H9 (cell line): ENCODE data around the gene GLYR1. TPM values are rescaled to one million over a fixed set of nuclear protein-coding genes. Genes with fewer than 3 reads are reported as not detected.

Source experiments
- DNase-seq: peaks from one replicate; pipeline ENCODE4 v3.0.0-alpha.2; 2017
- H2AFZ ChIP-seq: one replicate; pipeline ENCODE4 v1.6.1; 2013; ENCODE audit warnings: mild to moderate bottlenecking, low read length, control low read depth, moderate library complexity
- H2AK5ac ChIP-seq: 2 replicates; pipeline ENCODE4 v1.6.1; 2013; ENCODE audit warnings: low read length, control low read depth, mixed read lengths; ENCODE audit not compliant: insufficient read length
- H2BK120ac ChIP-seq: one replicate; pipeline ENCODE4 v1.6.1; 2013; ENCODE audit warnings: low read depth, mild to moderate bottlenecking, low read length, control low read depth, inconsistent platforms; ENCODE audit not compliant: poor library complexity, severe bottlenecking
- H2BK12ac ChIP-seq: 2 replicates; pipeline ENCODE4 v1.6.1; 2013; ENCODE audit warnings: low read length, control low read depth, mixed read lengths, low read depth; ENCODE audit not compliant: insufficient read length
- H2BK15ac ChIP-seq: 2 replicates; pipeline ENCODE4 v1.6.1; 2013; ENCODE audit warnings: low read depth, low read length, control low read depth
- H2BK20ac ChIP-seq: one replicate; pipeline ENCODE4 v1.6.1; 2013; ENCODE audit warnings: low read depth, mild to moderate bottlenecking, low read length, control low read depth, inconsistent platforms; ENCODE audit not compliant: poor library complexity, severe bottlenecking
- H2BK5ac ChIP-seq: 2 replicates; pipeline ENCODE4 v1.6.1; 2013; ENCODE audit warnings: low read length, control low read depth, mixed read lengths; ENCODE audit not compliant: insufficient read length
- H3K14ac ChIP-seq: 2 replicates; pipeline ENCODE4 v1.6.1; 2013; ENCODE audit warnings: low read length, control low read depth; ENCODE audit not compliant: insufficient read depth
- H3K18ac ChIP-seq: 2 replicates; pipeline ENCODE4 v1.6.1; 2013; ENCODE audit warnings: low read depth, mild to moderate bottlenecking, mixed read lengths, low read length, control low read depth; ENCODE audit not compliant: insufficient read length
- H3K23ac ChIP-seq: 2 replicates; pipeline ENCODE4 v1.6.1; 2013; ENCODE audit warnings: low read length, control low read depth, mixed read lengths, low read depth; ENCODE audit not compliant: insufficient read length
- H3K23me2 ChIP-seq: 2 replicates; pipeline ENCODE4 v1.6.1; 2013; ENCODE audit warnings: low read depth, mild to moderate bottlenecking, mixed read lengths, low read length, control low read depth; ENCODE audit not compliant: insufficient read length, poor library complexity, severe bottlenecking
- H3K27ac ChIP-seq: 2 replicates; pipeline ENCODE4 v1.5.1; 2013; ENCODE audit warnings: low read length, control low read depth, mixed read lengths, low read depth; ENCODE audit not compliant: insufficient read length
- H3K27me3 ChIP-seq: 2 replicates; pipeline ENCODE4 v1.6.1; 2013; ENCODE audit warnings: low read length, control low read depth, inconsistent platforms; ENCODE audit not compliant: insufficient read depth
- H3K4ac ChIP-seq: 2 replicates; pipeline ENCODE4 v1.6.1; 2013; ENCODE audit warnings: low read depth, mild to moderate bottlenecking, control low read depth, inconsistent platforms, low read length, moderate library complexity
- H3K4me1 ChIP-seq: 2 replicates; pipeline ENCODE4 v1.6.1; 2013; ENCODE audit warnings: low read length, control low read depth, inconsistent platforms; ENCODE audit not compliant: insufficient read depth
- H3K4me2 ChIP-seq: 2 replicates; pipeline ENCODE4 v1.6.1; 2013; ENCODE audit warnings: low read length, control low read depth, mixed read lengths; ENCODE audit not compliant: insufficient read length, insufficient read depth
- H3K56ac ChIP-seq: 2 replicates; pipeline ENCODE4 v1.6.1; 2013; ENCODE audit warnings: low read depth, mild to moderate bottlenecking, mixed read lengths, low read length, control low read depth; ENCODE audit not compliant: insufficient read length
- H3K79me1 ChIP-seq: 2 replicates; pipeline ENCODE4 v1.6.1; 2013; ENCODE audit warnings: low read depth, mild to moderate bottlenecking, moderate library complexity, low read length, control low read depth, inconsistent platforms; ENCODE audit not compliant: insufficient read depth, poor library complexity, severe bottlenecking
- H3K79me2 ChIP-seq: 2 replicates; pipeline ENCODE4 v1.6.1; 2013; ENCODE audit warnings: low read length, control low read depth, inconsistent platforms; ENCODE audit not compliant: insufficient read depth
- H3K9ac ChIP-seq: 2 replicates; pipeline ENCODE4 v1.6.1; 2013; ENCODE audit warnings: low read length, control low read depth, mixed read lengths; ENCODE audit not compliant: insufficient read length; ENCODE audit errors: extremely low read depth
- H3K9me3 ChIP-seq: one replicate; pipeline ENCODE4 v1.6.1; 2013; ENCODE audit warnings: low read depth, low read length, inconsistent platforms; ENCODE audit not compliant: control insufficient read depth
- H3T11ph ChIP-seq: one replicate; pipeline ENCODE4 v1.6.1; 2013; ENCODE audit warnings: mild to moderate bottlenecking, low read length, control low read depth, inconsistent platforms
- H4K20me1 ChIP-seq: one replicate; pipeline ENCODE4 v1.6.1; 2013; ENCODE audit not compliant: control insufficient read depth, insufficient read length, insufficient read depth
- H4K5ac ChIP-seq: 2 replicates; pipeline ENCODE4 v1.6.1; 2013; ENCODE audit warnings: low read depth, mild to moderate bottlenecking, mixed read lengths, low read length, control low read depth; ENCODE audit not compliant: insufficient read length
- H4K8ac ChIP-seq: replicated peaks from 2 replicates; pipeline ENCODE4 v1.6.1; 2013; ENCODE audit warnings: low read length, control low read depth, mixed read lengths, low read depth; ENCODE audit not compliant: insufficient read length
- H4K91ac ChIP-seq: 2 replicates; pipeline ENCODE4 v1.6.1; 2013; ENCODE audit warnings: low read depth, mild to moderate bottlenecking, moderate library complexity, mixed read lengths, low read length, control low read depth; ENCODE audit not compliant: insufficient read length
- H3K27ac Mint-ChIP-seq, 3 experiments: 2 replicates in 2 of 3; 3 replicates in 1 of 3; pipeline ENCODE4 v1.8.0; 2020 to 2021; ENCODE audit warnings: mixed read lengths in 3 of 3, mild to moderate bottlenecking in 1 of 3, moderate library complexity in 1 of 3
- H3K27me3 Mint-ChIP-seq: 2 replicates; pipeline ENCODE4 v1.8.0; 2021; ENCODE audit warnings: low read depth, mild to moderate bottlenecking, moderate library complexity, mixed read lengths
- H3K36me3 Mint-ChIP-seq, 3 experiments: 2 replicates in 2 of 3; 3 replicates in 1 of 3; pipeline ENCODE4 v1.8.0; 2020 to 2021; ENCODE audit warnings: low read depth in 3 of 3, mixed read lengths in 3 of 3; ENCODE audit not compliant: insufficient read depth in 1 of 3
- H3K4me1 Mint-ChIP-seq, 2 experiments: 2 replicates each; pipeline ENCODE4 v1.8.0; 2020; ENCODE audit warnings: mixed read lengths in 2 of 2
- H3K4me3 Mint-ChIP-seq, 2 experiments: 2 replicates in 1 of 2; 3 replicates in 1 of 2; pipeline ENCODE4 v1.8.0; 2020 to 2021; ENCODE audit warnings: mild to moderate bottlenecking in 2 of 2, mixed read lengths in 2 of 2, moderate library complexity in 1 of 2
- H3K9me3 Mint-ChIP-seq, 2 experiments: 2 replicates in 1 of 2; 3 replicates in 1 of 2; pipeline ENCODE4 v1.8.0; 2020; ENCODE audit warnings: mild to moderate bottlenecking in 2 of 2, mixed read lengths in 2 of 2, moderate library complexity in 1 of 2
- WGBS: extraction: QIAGEN DNeasy Blood & Tissue Kit; methylation state at CpG from one replicate; pipeline ENCODE4 v1.1.7; 2013; ENCODE audit warnings: missing lambda C conversion rate, low lambda C conversion rate, mixed read lengths; ENCODE audit not compliant: insufficient read length; ENCODE audit errors: extremely low coverage; 5-methylcytosine and 5-hydroxymethylcytosine counted together
- total RNA-seq: library from RNA; stranded (reverse); gene quantifications from 2 replicates; pipeline ENCODE4 v1.2.1, GENCODE V29; 2021
- TF ChIP-seq, protein P1 (sequence below): fragments of 200-600 bp; sonication (generic); conservative IDR thresholded peaks from 3 replicates; pipeline ENCODE4 v1.8.0; 2021; ENCODE audit warnings: antibody characterized with exemption, mild to moderate bottlenecking

The GLYR1 gene
- total RNA-seq, 1 experiment from 2014 or later: 114 TPM

DNA sequence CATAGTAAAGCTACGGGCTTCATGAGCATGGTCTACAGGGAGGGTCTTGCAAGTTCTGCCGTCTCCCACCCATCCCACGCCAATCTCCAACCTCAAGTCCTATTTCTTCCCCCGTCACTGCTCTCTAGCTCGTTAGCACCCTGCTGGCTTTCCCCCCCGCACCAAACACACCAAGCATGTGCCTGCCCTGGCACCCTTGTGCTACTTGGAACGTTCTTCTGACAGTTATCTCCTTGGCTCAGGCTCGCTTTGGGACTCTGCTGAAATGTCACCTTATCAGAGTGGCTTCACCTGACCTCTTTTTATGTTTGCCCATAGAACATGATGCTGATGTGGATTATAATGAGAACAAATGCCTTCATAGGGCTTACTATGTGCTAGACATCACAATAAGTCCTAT, 21.9 kb downstream of the GLYR1 start:
- Mint-ChIP-seq H3K36me3 (peaks cover 14 to 86% (median 67%) of the 10 kb centered on the region in 3 experiments; a peak in 6 of 7 replicates), H3K4me1 (no peaks in the 10 kb centered on the region), H3K9me3 (no peaks in the 10 kb centered on the region), H3K27ac (no peak overlapping the region; a peak in 2 of 7 replicates), H3K27me3 (no peaks in the 10 kb centered on the region), H3K4me3 (no peak overlapping the region)
- Histone ChIP-seq H2BK15ac (no peak overlapping the region), H4K8ac (no peak overlapping the region), H4K91ac (no peak overlapping the region), H3K14ac (no peak overlapping the region), H3K27me3 (no peaks in the 10 kb centered on the region), H2BK120ac (no peak overlapping the region), H3K56ac (no peak overlapping the region), H3K79me2 (no peaks in the 10 kb centered on the region), H3K18ac (no peak overlapping the region), H3K23ac (no peak overlapping the region), H2BK20ac (no peak overlapping the region), H3K23me2 (no peaks in the 10 kb centered on the region), H4K20me1 (no peaks in the 10 kb centered on the region), H3K27ac (no peak overlapping the region), H2AFZ (no peak overlapping the region), H2AK5ac (no peak overlapping the region), H3K4me2 (no peak overlapping the region), H3T11ph (no peak overlapping the region), H3K9me3 (no peaks in the 10 kb centered on the region), H3K4ac (no peak overlapping the region), H4K5ac (no peak overlapping the region), H3K9ac (no peak overlapping the region), H2BK5ac (no peak overlapping the region), H2BK12ac (no peak overlapping the region), H3K79me1 (no peaks in the 10 kb centered on the region), H3K4me1 (no peaks in the 10 kb centered on the region)
- DNase-seq: no peak
- WGBS: no CpG with 5 or more reads among the region's 8 CpGs
- TF ChIP-seq, protein P1, sequence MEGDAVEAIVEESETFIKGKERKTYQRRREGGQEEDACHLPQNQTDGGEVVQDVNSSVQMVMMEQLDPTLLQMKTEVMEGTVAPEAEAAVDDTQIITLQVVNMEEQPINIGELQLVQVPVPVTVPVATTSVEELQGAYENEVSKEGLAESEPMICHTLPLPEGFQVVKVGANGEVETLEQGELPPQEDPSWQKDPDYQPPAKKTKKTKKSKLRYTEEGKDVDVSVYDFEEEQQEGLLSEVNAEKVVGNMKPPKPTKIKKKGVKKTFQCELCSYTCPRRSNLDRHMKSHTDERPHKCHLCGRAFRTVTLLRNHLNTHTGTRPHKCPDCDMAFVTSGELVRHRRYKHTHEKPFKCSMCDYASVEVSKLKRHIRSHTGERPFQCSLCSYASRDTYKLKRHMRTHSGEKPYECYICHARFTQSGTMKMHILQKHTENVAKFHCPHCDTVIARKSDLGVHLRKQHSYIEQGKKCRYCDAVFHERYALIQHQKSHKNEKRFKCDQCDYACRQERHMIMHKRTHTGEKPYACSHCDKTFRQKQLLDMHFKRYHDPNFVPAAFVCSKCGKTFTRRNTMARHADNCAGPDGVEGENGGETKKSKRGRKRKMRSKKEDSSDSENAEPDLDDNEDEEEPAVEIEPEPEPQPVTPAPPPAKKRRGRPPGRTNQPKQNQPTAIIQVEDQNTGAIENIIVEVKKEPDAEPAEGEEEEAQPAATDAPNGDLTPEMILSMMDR: no peak
